Fibroblast of mammary gland (primary cell): ENCODE results near the gene MAP3K12.
"Not testable (repeated sequence)": the region's sequence is repeated elsewhere in the genome, so short reads cannot be mapped to it uniquely, and the experiment has no call there.

ENCODE experiments used
- DNase-seq: peaks from one replicate; pipeline ENCODE4 v3.0.0-alpha.2; 2010; ENCODE audit warnings: low read depth
- H3K4me3 ChIP-seq: 2 replicates; pipeline ENCODE4 v1.5.1; 2011; ENCODE audit warnings: low read depth, mild to moderate bottlenecking, low read length, moderate library complexity; ENCODE audit not compliant: control insufficient read depth
- CTCF ChIP-seq: conservative IDR thresholded peaks from 2 replicates; pipeline ENCODE4 v1.5.1; 2011; ENCODE audit warnings: low read depth, low read length, inconsistent platforms; ENCODE audit not compliant: control insufficient read depth, insufficient read depth

The MAP3K12 gene

GRCh38 chr12:53441040-53441833 lies 58.0 kb downstream of the MAP3K12 start, which contains the start of gene PRR13:
TSS of gene PRR13 (plus strand) at chr12:53441734. CDS start at chr12:53442715, 981 bp downstream.
- TF ChIP-seq CTCF, result no peak
- DNase-seq, result peak; percentile 99
- H3K4me3 ChIP-seq, result peak within 1 kb of the TSS; percentile 79

DNA sequence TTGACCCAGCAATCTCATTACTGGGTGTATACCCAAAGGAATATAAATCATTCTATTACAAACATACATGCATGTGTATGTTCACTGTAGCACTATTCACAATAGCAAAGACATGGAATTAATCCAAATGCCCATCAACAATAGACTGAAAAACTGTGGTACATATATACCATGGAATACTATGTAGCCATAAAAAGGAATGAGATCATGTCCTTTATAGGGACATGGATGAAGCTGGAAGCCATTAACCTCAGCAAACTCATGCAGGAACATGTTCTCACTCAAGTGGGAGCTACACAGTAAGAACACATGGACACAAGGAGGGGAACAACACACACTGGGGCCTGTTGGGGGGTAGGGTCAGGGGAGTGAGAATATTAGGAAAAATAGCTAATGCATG lies 59.7 kb downstream of the MAP3K12 start:
- DNase-seq, H3K4me3 ChIP-seq: not testable (repeated sequence)

GRCh38 chr12:53435326-53435725 lies 63.9 kb downstream of the MAP3K12 start:
- not testable (repeated sequence) for H3K4me3 ChIP-seq, DNase-seq

GRCh38 chr12:53431187-53431586 lies 68.1 kb downstream of the MAP3K12 start:
- peak; percentile 57 for DNase-seq
- no peak overlapping the region for H3K4me3 ChIP-seq
- TF ChIP-seq CTCF, result no peak

DNA sequence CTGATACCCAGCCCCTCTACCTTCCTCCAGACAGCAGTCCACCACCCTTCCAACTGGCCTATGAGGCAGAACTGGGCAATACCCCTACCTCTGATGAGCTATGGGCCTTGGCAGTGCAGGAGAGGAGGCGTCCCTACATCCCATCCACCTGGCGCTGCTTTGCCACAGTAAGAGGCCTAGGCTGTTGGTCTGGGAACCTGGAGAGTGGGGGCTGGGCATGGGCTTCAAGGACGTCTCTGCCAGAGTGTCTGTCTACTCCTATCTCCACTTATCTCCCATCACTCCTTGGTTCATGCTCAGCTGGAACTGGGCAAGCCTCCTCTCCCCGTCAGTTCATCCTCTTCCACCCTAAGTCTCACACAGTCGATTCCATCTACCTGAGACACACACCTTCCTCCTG lies 69.1 kb downstream of the MAP3K12 start:
- no peak for TF ChIP-seq CTCF
- DNase-seq, result no peak

More for the DNA sequence above, 69.1 kb downstream of the MAP3K12 start:
- no peak overlapping the region for H3K4me3 ChIP-seq
